HCEC 1CT (cell line): ENCODE results near the gene SNX8.
A peak's percentile ranks its signal among the peaks of the same experiment; 100 is the strongest.
"Not testable (repeated sequence)": the region's sequence is repeated elsewhere in the genome, so short reads cannot be mapped to it uniquely, and the experiment has no call there.

ENCODE experiments used
- DNase-seq: peaks from one replicate; pipeline ENCODE4 v3.0.0-alpha.2; 2017

The SNX8 gene

DNA sequence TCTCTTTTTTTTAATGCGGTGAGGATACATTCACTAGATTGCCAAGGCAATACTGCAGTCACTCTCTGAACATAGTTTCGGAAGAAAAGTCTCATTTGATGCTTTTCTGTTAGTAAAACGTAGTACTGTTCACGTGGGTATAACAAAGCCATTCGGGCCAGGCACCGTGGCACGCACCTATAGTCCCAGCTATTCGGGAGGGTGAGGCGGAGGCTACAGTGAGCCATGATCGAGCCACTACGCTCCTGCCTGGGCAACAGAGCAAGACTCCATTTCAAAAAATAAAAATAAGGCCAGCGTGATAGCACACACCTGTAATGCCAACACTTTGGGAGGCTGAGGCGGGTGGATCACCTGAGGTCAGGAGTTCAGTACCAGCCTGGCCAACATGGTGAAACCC lies 24.6 kb downstream of the SNX8 start:
- no peak for DNase-seq

DNA sequence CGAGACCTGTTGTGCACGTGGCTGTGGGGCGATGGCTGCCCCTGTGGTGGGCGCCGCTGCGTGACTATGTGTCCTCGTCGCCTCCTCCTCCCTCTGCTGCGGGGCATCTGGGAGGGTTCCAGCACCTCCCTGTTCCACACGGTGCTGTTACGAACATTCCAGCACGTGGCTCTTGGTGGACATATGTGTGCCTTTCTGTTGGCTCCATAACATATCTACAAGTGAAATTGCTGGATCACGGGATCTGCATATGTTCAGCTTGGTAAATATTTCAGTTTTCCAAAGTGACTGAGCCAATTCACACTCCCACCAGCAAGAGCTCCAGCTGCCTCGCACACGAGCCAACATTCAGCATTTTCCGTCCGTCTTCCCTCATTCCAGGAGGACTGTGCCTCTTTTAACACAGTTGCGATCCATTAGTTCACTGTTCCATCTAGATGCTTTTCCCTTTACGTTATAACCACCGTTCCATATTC lies 25.1 kb downstream of the SNX8 start:
- no peak for DNase-seq

DNA sequence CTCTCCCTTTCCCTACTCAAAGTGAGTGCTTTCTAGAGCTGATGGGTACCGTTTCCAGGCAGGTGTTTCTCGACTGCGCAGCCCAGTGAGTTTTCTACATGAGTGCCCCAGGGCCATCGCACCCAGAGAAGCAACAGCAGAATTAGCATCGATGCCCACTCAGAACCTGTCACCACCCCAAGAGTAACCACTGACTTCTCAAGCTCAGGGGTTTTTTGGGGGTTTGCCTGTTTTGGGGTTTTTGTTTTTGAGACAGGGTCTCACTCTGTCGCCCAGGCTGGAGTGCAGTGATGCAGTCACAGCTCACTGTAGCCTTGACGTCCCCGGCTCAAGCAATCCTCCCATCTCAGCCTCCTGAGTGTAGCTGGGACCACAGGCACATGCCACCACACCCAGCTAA lies 25.7 kb downstream of the SNX8 start:
- no peak for DNase-seq

DNA sequence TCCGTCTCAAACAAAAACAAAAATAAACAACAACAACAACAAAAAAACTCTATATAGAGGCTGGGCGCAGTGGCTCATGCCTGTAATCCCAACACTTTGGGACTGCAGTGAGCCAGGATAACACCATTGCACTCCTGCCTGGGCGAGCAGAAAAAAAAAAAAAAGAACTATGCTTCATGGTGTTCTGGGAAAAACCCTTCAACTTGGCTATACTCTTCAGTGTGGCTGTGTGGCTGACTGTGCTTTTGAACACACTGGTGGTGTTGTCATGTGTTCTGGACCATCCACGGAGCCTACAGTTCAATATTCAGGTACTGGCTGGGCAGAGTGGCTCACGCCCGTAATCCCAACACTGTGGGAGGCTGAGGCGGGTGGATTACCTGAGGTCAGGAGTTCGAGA lies 26.5 kb downstream of the SNX8 start:
- DNase-seq, result no peak

DNA sequence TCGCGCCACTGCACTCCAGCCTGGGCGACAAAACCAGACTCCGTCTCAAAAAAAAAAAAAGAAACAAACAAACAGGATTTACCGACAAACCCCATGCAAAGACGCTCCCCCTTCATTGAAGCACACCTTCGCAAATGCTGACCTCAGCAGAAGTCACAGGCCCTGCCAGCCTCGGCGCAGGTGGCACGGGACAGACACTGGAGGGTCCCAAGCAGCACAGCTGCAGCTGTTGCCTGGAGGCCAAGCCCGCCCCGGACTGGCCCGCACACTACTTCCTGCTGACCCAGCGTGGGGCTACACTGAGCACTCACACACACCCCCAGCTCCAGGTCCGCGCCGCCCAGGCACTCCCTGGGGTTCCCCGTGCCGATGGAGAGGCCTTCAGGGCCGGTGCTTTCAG lies 31.2 kb downstream of the SNX8 start:
- no peak for DNase-seq

DNA sequence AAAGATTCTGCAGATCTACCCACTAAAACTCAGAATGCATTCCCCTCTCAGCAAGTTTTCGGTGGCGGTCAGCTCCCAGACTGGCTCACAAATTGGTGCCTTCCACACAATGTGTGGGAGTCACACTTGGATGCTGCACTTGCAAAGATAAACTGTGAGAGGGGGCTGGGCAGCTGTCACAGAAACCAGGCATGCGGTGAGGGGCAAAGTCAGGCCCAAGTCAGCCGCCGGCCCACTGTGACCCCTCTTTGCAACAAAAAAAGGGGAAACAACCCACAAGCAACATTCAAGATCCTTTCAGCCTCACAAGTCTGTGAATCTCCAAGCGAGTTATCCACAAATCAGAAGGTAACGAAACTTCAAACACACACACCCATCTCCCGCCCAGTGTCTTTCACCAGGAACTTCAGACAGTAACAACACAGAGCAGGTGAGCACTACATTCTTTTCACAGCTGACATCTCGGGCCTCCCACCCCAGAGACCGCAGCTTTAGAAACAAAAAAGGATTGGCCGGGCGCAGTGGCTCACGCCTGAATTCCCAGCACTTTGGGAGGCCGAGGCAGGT lies 32.0 kb downstream of the SNX8 start:
- DNase-seq, result no peak

DNA sequence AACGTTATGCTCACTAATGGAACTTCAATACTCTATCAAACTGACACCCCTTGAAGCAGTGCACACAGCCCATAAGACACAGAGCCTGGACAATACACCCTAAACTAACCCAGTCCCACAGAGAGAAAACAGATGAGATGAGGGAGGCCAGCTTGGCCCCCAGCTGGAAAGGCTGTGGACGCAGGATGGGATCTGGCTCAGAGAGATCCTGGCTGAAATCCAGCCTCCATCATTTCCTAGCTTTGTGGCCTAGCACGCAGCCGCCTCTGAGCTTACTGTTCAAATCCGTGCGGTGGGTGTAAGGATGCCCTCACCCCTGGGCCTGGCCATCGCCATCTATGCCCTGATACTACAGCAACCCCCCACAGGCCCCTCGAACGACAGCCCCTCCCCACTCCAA lies 32.7 kb downstream of the SNX8 start:
- no peak for DNase-seq

DNA sequence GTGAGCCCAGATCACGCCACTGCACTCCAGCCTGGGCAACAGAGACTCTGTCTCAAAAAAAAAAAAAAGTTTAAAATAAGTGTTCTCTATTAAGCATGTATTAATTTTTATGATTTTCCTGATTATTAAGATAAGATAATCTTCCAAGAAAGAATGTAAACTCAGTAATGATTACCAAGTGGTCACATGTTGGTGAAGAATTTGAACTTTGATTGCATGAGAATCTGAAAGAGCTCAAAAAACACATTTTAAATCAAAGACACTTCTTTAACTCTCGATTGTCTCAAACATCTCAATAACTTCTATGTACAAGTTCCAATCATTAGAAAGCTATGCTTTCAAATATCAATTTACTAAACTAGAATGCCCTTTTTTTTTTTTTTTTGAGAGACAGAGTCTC lies 33.8 kb downstream of the SNX8 start:
- DNase-seq, result no peak

DNA sequence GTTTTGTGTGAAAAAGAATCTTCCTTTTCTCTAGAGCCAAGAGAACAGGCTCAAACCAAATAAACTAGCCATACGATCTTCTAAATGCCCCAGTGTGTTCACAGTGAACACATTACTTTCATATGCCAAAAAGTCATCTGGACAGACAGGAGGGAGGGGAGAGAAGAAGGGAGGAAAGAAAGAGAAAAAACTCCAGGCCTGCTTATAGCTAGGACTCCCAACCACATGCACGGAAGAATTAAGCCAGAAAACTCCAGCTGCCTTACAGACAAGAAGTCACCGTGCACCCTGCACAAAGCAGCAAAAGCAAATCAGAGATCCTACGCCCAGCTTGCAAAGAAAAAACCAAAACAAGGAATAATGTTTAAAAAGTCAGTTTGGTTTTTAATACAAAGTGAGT lies 34.3 kb downstream of the SNX8 start:
- DNase-seq, result no peak

DNA sequence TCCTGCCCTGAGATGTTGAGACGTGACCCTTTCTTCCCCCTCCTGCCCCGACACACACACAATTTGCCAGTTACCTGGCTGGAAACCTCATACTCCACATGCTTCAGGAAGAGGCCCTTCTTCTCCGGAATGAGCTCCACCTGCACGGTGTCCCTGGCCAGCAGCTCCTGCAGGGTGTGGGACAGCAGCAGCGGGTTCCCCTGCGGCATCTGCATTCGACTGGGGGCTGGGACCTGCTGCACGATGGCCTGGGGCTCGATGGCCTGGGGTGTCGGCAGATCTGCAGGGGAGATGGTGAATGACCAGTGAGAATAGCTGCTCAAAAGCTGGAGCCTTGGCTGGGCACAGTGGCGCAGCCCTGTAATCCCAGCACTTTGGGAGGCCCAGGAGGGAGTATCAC lies 36.2 kb downstream of the SNX8 start:
- no peak for DNase-seq

DNA sequence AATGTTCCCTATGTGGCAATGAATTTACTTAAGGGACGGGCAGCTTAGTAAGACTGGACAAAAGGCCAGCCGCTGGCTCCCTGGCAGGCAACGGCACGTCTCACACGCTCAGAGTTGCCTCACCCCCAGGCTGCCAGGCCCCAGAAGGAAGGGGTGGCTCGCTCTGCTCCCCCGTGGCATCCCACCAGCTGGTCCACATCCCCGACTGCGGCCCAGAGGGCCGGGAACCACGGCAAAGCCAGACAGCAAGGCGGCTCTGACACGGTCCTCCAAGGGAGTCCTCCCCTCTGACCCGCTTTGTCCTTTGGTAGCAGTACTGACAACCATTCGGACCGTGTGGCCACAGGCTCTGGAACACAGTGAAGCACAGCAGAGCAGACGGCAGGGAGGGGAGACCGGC lies 38.1 kb downstream of the SNX8 start:
- DNase-seq, result no peak

DNA sequence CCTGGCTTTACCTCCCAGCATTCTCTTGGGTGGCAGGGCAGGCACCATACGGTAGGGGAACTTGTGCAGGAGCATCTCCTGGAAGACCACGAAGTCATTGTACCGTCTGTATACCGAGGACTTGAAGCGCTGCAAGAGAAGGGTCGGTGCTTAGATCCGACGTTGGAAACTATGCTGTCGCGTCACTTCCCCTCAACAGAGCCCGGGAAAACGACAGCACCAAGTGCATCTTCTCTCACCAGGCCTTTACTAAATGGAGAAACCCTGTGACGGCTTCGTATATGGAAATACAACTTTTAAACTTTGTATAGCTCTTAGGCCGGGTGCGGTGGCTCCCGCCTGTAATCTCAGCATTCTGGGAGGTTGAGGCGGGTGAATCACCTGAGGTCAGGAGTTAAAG lies 39.1 kb downstream of the SNX8 start:
- no peak for DNase-seq

DNA sequence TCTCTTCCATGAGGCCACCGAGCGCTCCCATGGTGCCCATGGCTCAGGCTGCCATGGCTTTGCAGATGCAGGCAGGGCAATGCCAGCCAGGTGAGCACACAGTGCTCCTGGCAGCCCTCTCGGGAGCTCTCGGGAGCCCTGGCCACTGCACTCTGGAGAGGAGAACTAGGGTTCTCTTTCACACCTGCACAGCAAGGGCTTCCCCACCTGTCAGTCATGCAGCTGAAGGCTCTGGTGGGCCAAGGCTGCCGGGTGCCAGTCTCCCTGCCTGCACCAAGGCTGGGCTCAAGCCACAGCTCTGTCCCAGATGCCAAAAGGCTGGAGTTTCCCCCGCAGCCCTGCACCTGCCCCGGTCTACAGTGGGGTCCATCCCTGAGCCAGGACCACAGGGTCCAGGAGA lies 39.6 kb downstream of the SNX8 start:
- no peak for DNase-seq

DNA sequence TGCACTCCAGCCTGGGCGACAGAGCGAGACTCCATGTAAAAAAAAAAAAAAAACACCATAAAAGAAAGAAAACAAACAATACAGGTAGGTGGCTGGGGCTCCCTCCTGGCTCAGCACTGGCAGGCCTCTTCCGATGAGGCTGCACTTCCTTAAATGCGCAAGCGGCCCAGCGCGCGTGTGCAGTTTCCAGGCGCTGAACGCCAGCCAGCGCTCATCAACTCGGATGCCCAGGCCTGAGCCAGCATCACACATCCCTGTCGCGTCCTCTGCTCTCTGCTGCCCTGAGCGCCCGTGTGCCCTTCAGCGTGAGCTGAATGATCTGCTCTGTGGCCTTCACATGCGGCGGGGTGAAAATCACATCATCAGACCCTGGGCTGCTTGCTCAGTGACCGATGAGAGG lies 40.4 kb downstream of the SNX8 start:
- DNase-seq, result no peak

DNA sequence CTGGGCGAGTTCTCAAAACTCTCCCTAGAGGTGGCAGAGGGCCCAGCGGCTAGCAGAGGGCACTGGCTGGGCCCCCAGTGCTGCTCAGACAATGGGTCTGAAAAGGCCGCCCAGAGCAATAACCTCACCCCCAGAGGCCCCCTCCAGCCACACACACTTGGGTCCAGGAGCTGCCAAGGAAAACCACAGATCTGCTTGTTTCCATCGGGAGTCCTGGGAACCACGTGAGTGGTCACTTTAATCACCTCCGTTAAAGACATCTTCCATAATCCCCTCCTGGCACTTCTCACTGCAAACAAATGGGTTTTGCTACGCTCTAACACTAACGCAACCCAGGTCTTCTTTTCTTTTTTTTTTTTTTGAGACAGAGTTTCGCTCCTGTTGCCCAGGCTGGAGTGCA lies 42.2 kb downstream of the SNX8 start:
- DNase-seq, result no peak

DNA sequence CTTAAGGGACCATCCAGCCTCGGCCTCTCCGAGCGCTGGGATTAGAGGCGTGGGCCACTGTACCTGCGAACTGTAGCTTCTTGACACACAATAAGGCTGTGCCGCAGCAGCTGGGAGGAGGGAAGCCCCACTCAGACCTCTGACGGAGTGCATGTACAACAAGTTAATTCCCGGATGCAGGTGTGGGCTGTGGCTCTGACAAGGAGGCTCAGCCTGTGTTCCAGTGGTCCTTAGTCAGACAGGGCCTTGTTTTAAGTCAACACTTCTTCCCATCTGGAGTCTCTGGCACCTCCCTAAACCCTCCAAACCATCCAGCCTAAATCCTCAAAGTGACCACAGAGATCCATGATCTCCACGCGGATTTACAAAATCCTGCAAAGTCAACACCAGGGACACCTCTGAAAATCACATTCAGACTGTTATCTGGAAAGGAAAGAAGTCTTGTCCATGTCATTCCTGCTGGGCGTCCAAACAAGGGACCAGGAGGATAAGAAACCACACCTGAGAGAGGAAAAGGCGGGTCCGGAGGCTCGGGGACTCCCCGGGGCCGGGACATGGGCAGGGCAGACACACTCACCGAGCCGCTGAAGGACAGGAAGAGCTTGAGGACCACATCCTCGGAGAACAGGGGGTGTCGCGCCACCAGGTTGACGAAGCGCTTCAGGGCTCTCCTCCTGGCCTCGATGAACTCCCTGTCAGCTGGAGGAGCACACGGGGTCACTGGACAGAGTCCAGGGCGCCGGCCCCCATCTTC lies 42.8 kb downstream of the SNX8 start:
- DNase-seq, result no peak

DNA sequence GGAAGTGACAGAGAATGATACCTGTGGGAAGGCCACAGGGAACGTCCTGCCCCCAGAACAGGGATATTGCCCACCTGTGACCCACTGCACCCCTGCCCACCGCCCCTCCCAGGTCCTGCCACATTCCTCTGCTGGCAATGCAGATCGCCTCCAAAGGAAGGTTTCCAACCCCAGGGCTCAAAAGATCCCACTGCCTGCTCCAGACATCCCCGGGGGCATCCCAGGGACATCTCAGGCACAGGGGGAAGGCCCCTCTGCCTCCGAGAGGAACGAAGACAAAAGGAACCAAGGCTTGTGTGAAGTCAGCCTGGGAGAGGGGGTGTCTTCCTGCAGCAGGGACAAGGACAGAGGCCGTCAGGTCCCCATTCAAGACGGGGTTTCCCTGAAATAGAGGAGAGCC lies 43.7 kb downstream of the SNX8 start:
- DNase-seq, result no peak

DNA sequence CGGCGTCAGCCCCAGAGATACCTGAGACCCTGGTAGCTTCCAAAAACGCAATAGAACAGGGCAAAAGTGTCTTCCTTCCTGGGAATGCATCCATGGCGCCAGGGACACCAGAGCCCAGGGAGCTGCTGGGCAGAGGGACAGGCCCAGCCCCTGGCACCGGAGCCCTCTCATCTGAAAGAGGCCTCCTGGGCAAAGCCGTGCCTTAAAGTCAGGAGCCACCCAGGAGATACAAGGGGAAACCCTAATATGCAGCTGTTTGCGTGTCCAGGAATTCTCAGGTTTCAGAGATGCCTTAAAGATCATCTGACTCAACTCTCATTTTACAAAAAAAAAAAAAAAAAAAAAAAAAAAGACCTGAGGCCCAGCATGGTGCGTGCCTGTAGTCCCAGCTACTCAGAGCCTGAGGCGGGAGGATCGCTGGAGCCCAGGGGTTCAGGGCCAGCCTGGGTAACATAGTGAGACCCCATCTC lies 44.2 kb downstream of the SNX8 start:
- peak; percentile 13 for DNase-seq

DNA sequence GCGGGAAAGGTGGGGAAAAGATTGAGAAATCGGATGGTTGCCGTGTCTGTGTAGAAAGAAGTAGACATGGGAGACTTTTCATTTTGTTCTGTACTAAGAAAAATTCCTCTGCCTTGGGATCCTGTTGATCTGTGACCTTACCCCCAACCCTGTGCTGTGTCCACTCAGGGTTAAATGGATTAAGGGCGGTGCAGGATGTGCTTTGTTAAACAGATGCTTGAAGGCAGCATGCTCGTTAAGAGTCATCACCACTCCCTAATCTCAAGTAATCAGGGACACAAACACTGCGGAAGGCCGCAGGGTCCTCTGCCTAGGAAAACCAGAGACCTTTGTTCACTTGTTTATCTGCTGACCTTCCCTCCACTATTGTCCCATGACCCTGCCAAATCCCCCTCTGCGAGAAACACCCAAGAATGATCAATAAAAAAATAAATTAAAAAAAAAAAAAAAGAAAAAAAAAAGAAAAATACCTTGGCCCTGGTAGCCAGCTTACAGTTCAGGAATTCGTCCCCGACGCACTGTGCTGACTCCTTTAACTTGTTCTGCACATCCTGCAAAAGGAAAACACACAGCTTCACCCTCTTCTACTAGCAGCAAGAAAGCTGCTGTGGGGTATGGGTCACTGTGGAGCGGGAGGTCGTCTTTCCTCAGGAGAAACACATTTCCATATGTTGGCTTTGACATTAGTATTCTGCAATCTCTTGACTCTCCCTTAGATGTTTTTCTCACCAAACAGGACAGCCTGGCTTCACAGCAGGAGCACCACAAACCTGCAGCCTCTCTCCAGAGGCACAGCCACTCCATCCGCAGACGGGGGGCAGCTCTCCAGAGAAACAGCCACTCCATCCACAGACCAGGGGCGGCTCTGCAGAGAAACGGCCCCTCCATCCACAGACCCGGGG lies 44.9 kb downstream of the SNX8 start:
- not testable (repeated sequence) for DNase-seq

DNA sequence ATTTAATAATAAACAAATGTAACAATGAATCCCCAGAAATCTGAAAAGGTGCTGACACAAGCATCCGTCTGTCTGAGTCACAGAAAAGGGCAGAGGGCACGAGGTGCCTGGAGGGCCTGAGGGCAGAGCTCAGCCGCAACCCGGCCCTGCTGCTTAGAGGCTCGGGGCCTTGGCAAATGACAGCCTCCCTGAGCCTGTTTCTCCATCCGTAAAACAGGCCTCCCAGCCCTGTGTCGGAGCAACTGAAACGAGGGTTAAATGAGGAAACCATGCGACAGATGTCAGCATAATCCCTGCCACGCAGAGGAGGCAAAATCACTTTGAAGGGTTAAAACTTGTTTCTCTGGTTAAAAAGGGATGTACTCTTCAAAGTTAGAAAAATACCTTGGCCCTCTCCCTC lies 47.3 kb downstream of the SNX8 start:
- peak; percentile 42 for DNase-seq

DNA sequence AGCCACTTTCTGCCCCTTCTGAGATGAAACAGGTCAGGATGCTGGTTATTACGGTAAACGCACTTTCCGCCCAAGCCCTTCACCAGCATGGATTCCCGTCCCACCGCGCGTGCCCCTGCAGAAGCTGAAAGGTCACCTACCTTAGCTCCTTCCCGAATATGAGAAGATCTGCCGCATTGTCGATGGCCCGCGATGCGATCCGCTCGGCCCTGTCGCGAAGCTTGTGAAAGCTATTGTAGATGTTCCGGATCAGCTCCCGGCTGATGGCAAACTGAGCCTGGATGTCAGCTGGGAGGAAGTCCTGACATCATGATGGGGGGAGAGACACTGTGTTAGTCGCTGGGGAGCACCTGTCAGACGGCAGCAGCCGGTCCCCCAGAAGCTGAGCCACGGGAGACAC lies 50.1 kb downstream of the SNX8 start:
- no peak for DNase-seq

DNA sequence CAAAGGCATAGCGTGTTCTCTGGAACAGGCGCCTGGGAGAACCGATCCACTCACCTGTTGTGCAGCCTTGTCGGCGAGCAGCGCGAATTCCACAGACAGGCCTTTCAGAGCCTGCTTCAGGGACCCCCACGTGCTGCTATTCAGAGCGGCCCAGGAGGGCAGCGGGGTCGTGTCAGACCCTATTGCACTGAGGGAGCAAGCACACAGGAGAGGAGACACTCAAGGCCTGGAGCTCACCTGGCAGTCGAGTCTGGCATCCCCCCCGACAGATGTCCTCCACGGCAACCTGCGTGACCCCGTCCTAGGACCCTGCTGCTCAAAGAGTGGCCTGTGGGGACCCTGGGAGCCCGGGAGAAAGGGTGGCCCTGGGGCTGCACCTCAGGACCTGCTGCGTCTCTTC lies 51.1 kb downstream of the SNX8 start:
- DNase-seq, result no peak

DNA sequence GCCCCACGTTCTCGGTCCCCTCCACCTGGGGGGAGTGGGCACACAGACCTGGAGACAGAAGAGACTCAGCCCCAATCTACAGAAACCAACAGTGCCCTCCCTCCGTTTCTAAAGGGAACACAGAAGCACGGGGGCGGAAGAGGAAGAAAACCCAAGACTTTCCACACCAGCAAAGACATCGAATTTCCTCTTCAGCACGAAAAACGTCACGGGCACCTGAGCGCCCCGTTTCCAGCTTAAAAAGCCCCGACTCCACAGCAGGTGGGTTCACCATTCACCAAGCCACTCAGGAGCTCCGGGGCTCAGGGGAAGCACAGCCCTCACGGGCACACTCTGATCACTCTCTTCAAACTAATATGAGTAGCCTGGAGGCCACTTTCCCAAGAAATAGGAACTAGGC lies 52.6 kb downstream of the SNX8 start:
- no peak for DNase-seq

DNA sequence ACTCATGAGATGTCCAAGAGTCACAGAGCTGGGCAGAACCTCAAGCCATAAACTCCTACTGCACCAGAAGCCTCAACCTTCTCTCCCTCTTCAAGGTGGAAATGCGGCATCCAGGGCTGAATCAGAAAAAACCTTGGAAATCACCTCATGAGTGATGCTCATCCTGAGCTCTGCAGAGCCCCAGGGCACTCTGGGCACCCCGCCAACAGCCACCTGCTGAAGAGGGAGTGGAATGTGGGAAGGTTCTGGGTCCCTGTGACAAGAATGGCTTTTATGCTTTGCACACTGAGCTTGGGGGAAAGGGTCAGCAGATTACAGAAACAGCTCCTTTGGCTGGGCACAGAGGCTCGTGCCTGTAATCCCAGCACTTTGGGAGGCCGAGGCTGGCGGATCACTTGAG lies 53.4 kb downstream of the SNX8 start:
- no peak for DNase-seq
